Glutamatergic neuron (in vitro differentiated cells): Measurements from ENCODE around the gene DNAI1. TPM values are rescaled to one million over a fixed set of nuclear protein-coding genes. Genes with fewer than 3 reads are reported as not detected.
"Not testable (repeated sequence)": the region's sequence is repeated elsewhere in the genome, so short reads cannot be mapped to it uniquely, and the experiment has no call there.

Experiments
- DNase-seq: peaks from one replicate; pipeline ENCODE4 v3.0.0; 2022
- H3K27ac Mint-ChIP-seq: one replicate; pipeline ENCODE4 v1.8.0; 2020; ENCODE audit warnings: mild to moderate bottlenecking, mixed read lengths, inconsistent platforms; ENCODE audit not compliant: unreplicated experiment
- H3K27me3 Mint-ChIP-seq: one replicate; pipeline ENCODE4 v1.8.0; 2020; ENCODE audit warnings: mild to moderate bottlenecking, moderate library complexity, mixed read lengths, inconsistent platforms; ENCODE audit not compliant: unreplicated experiment
- H3K36me3 Mint-ChIP-seq: one replicate; pipeline ENCODE4 v1.8.0; 2020; ENCODE audit warnings: mild to moderate bottlenecking, mixed read lengths, inconsistent platforms; ENCODE audit not compliant: unreplicated experiment
- H3K4me1 Mint-ChIP-seq: one replicate; pipeline ENCODE4 v1.8.0; 2020; ENCODE audit warnings: mild to moderate bottlenecking, low read depth, mixed read lengths, inconsistent platforms; ENCODE audit not compliant: unreplicated experiment
- H3K4me3 Mint-ChIP-seq: one replicate; pipeline ENCODE4 v1.8.0; 2020; ENCODE audit warnings: mild to moderate bottlenecking, mixed read lengths, inconsistent platforms; ENCODE audit not compliant: unreplicated experiment
- H3K9me3 Mint-ChIP-seq: one replicate; pipeline ENCODE4 v1.8.0; 2020; ENCODE audit warnings: mild to moderate bottlenecking, moderate library complexity, mixed read lengths, inconsistent platforms; ENCODE audit not compliant: unreplicated experiment
- CTCF ChIP-seq: fragments of 200-600 bp; sonication (generic); IDR thresholded peaks from one replicate; pipeline ENCODE4 v1.5.0; 2021; ENCODE audit not compliant: partially characterized antibody, unreplicated experiment
- total RNA-seq: library from RNA; stranded (reverse); fragmentation: NEBNext Ultra II Directional; extraction: Animal tissue kit (Norgen Biotek cat#: 25700); gene quantifications from one replicate; pipeline ENCODE4 v1.2.1, GENCODE V29; 2021; ENCODE audit not compliant: unreplicated experiment

Gene DNAI1
- total RNA-seq, 1 donor from 2014 or later: 1.2 TPM

GRCh38 chr9:34524349-34524748 lies 65.7 kb downstream of the DNAI1 start:
- Mint-ChIP-seq H3K27ac (no peak overlapping the region), H3K36me3 (peaks cover 5% of the 10 kb centered on the region), H3K27me3 (peaks cover 9% of the 10 kb centered on the region), H3K4me3 (no peak overlapping the region), H3K4me1 (peaks cover 4% of the 10 kb centered on the region), H3K9me3 (peaks cover 7% of the 10 kb centered on the region)
- no peak for TF ChIP-seq CTCF
- DNase-seq: no peak

- Mint-ChIP-seq H3K27ac (no peak overlapping the region), H3K4me3 (no peak overlapping the region), H3K4me1 (peaks cover 4% of the 10 kb centered on the region)
Measured at GRCh38 chr9:34526026-34526425, 67.4 kb downstream of the DNAI1 start.

GRCh38 chr9:34532041-34532440 lies 73.4 kb downstream of the DNAI1 start:
- not testable (repeated sequence) for H3K4me1 Mint-ChIP-seq, H3K9me3 Mint-ChIP-seq, H3K4me3 Mint-ChIP-seq, DNase-seq, H3K36me3 Mint-ChIP-seq, H3K27ac Mint-ChIP-seq
- H3K27me3 Mint-ChIP-seq: peaks cover 10% of the 10 kb centered on the region

More at GRCh38 chr9:34526026-34526425, 67.4 kb downstream of the DNAI1 start:
- Mint-ChIP-seq H3K27me3 (peaks cover 9% of the 10 kb centered on the region), H3K9me3 (peaks cover 9% of the 10 kb centered on the region), H3K36me3 (peaks cover 5% of the 10 kb centered on the region)
- DNase-seq: no peak
- no peak for TF ChIP-seq CTCF

GRCh38 chr9:34536685-34537084 lies 78.1 kb downstream of the DNAI1 start:
- TF ChIP-seq CTCF: no peak
- no peak for DNase-seq
- H3K9me3 Mint-ChIP-seq: no peaks in the 10 kb centered on the region
- H3K4me3 Mint-ChIP-seq: no peak overlapping the region
- peaks cover 8% of the 10 kb centered on the region for H3K27me3 Mint-ChIP-seq
- no peaks in the 10 kb centered on the region for H3K36me3 Mint-ChIP-seq
- H3K27ac Mint-ChIP-seq: no peak overlapping the region
- no peaks in the 10 kb centered on the region for H3K4me1 Mint-ChIP-seq

GRCh38 chr9:34540827-34541226 lies 82.2 kb downstream of the DNAI1 start:
- H3K27ac Mint-ChIP-seq: no peak overlapping the region
- no peak for TF ChIP-seq CTCF
- no peak overlapping the region for H3K4me3 Mint-ChIP-seq
- no peak for DNase-seq
- peaks cover 2% of the 10 kb centered on the region for H3K9me3 Mint-ChIP-seq
- H3K27me3 Mint-ChIP-seq: peaks cover 13% of the 10 kb centered on the region
- H3K4me1 Mint-ChIP-seq: no peaks in the 10 kb centered on the region
- H3K36me3 Mint-ChIP-seq: no peaks in the 10 kb centered on the region

- TF ChIP-seq CTCF: no peak
- H3K27me3 Mint-ChIP-seq: peaks cover 15% of the 10 kb centered on the region
- H3K4me3 Mint-ChIP-seq: no peak overlapping the region
- H3K4me1 Mint-ChIP-seq: no peaks in the 10 kb centered on the region
- H3K27ac Mint-ChIP-seq: no peak overlapping the region
- peaks cover 2% of the 10 kb centered on the region for H3K9me3 Mint-ChIP-seq
- H3K36me3 Mint-ChIP-seq: no peaks in the 10 kb centered on the region
- DNase-seq: no peak
Measured at GRCh38 chr9:34541540-34541939, 82.9 kb downstream of the DNAI1 start.
